GM04504 (cell line): ENCODE measurements around the gene RUFY4.

ENCODE experiments used
- DNase-seq: peaks from one replicate; pipeline ENCODE4 v3.0.0-alpha.2; 2012; ENCODE audit warnings: low read depth

The RUFY4 gene, protein sequence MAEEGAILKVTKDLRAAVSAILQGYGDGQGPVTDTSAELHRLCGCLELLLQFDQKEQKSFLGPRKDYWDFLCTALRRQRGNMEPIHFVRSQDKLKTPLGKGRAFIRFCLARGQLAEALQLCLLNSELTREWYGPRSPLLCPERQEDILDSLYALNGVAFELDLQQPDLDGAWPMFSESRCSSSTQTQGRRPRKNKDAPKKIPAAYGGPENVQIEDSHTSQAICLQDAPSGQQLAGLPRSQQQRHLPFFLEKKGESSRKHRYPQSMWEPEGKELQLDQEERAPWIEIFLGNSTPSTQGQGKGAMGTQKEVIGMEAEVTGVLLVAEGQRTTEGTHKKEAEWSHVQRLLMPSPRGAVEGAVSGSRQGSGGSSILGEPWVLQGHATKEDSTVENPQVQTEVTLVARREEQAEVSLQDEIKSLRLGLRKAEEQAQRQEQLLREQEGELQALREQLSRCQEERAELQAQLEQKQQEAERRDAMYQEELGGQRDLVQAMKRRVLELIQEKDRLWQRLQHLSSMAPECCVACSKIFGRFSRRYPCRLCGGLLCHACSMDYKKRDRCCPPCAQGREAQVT

DNA sequence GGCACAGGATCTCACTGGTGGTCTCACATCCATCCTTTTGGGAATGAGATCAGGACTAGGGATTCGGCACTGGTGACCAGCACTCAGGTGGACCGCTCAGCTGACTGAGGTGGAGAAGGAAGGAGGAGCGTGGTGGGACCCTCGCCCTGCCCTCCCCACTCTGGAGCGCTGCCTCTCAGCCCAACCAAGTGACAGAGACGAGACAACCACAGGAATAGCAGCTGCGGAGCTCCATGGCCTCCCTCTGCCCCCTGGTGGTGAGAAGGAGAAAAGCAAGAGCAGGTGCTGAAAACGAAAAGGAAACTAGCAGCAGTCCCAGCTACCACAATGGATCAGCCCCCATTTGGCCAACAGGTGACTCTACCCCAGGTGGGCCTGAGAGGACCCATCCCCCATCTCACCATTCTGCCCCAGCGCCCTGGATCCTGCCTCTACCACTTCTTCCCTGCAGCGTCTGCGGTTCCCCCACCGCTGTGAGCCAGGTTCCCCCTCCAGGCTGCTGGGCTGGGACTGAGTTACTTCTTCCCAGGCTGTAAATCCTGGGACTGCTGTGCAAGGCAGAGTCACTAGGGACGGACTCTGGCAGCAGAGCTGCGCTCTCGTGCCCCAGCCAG is at the start of gene RUFY4:
Gene RUFY4, plus strand, starts transcription at position 533 of the 614 bp plus-strand sequence. CDS start 1,353 bp downstream, outside the sequence.
- DNase-seq, result peak; percentile 26

DNA sequence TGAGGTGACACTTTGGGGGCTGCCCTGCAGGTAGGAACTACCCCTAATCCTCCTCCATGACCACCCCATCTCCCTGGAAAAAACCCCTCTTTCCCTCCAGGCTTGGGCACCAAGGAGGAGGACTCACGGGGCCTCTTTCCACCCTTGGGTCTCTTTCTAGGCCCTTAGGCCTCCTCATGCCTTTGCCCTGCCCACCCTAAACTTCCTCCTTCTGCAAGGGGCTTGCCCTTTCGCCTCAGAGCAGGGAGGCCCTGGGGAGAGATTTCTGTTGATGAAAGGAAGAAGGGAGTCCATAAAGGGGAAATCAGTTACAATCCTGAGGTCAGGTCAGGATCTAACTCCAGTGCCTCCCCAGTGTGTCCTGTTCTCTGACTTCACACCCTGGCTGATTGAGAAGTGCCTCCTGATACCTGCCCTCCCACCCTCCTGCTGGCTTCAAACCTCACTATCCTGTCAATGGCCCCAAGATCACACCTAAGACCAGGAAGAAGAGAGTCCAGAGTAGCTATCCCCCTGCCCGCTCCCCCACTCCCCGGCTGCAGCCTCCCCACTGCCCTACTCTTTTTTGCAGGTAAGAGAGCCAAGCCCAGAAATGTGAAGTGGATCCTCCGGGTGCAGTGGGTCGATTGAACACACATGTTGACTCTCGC is 49.5 kb upstream of the RUFY4 start:
- no peak for DNase-seq

DNA sequence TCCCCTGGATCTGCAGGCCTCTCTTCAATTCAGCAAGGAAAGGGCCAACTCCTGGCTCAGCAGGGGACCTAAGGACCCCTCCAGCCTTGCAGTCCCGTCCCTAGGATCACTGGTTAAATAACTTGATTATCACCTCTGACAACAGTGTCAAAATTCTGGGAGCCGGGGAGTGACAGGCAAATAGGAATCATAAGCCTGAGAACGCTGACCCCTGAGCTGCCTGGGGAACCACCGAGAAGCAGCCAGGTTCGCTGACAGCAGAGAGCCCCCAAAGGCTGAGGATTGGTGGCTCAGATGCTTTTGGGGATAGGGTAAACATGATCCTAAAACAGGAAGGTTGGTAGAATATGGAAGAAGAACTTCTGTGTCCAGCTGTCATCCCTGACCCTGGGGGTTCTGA is 48.8 kb upstream of the RUFY4 start:
- DNase-seq, result no peak

DNA sequence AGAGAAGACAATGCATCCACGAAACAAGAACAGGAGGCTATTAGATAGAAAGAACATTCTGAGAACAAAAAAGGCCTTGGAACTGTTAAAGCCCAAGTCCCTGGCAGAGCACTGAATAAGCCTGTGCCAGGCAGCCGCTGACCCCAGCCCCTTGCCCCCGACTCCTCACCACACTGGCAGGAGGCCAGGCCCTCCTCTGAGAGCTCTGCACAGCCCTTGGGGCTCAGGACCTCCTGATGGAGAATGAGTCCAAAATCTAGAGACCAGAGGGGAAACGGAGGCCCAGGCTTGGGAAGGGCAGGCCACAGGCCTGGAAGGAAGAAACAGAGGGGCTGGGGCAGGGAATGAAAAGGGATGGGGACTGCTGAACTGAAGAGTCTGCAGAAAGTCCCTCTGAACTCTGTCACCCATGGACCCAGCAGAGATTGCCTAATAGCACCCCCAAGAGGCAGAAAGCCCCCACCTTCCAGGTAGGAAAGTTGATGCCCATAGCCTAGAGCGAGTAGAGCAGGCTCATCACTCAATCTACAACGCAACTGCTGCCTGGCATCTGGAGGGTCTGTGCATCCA is 48.0 kb upstream of the RUFY4 start:
- no peak for DNase-seq

DNA sequence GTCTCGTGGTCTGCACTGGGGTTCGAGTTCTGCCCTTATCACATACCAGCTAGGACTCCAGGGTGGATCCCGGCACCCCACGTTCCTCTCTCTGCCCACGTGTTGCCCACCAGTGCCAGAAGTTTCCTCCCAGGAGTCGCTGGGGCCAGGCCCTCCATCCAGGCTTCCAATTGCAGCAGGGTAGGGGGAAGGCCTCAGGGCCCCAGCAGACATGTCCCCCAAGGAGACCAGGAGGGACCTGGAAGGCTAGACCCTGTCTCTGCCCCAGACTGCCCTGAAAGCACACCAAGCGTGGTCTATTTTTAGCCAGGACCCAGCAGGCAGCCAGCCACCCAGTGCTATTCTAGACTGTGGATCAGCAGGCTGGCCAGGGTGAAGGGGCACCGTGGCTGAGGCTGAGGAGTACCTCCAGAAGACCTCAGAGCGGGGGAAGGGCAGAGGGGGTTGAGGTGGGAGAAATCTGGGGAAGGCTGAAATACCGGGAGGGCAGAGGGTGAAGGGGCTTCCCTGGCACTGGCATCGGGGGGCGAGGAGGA is 47.4 kb upstream of the RUFY4 start:
- no peak for DNase-seq

DNA sequence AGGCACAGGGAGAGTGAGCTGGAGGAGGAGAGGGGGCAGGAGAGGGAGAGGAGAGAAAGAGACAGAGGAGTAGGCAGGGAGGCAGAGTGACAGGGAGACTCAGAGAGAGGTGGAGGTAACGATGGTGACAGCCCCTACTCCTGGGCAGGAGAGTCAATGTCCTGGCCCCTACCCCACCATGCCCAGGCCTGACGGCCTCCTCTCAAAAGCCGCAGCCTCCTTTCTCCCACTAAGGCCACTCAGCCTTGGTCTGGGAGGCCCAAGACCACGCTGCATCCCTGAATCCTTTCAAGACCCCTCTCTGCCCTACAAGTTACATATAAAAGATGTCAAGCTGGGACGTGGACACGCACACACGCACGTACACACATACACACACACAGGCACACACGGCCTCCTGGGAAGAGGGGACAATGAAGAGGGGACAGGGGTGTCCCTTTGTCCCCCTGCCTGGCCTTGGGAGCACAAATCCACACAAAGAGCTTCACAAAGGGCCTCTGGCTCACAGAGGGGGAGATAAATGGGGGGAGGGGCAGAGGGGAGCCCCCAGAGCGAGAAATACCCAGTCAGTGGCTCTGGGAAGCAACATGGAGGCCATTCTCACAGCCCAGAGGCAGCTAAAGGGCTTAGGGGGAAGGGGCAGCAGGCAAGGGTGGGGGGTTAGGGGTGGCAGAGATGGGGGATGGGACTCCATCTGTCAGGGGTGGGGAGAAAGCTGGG is 46.8 kb upstream of the RUFY4 start:
- DNase-seq, result no peak

DNA sequence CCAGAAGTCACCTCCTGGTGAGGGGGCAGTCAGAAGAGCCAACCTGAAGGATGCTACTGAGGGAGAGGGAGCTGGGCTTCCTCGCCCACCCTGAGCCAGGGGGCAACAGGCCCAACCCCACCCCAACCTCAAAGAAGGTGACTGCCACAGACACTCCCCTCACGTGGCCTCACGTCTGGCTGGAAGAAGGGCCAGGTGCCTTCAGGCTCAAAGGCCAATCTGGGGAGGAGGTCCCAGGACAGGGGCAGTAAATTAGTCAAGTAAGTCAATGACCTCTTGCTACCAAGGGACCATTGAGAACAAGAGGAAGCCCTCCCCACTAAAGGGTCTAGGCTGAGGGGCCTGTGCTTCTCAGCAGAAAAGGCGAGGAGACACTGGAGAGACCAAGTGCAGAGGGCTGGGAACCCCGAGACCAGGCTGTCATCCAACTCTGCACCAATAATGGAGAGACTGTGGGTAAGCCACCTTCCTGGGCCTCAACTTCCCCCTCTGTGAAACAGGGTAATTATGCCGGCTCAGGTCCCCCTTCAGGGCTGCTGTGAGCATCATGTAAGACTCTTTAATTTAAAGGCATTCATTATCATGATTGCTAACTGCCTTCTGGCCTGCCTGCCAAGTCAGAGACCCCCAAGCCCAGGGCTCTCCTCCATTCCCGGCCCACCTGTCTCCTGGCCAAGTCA is 46.1 kb upstream of the RUFY4 start:
- no peak for DNase-seq

DNA sequence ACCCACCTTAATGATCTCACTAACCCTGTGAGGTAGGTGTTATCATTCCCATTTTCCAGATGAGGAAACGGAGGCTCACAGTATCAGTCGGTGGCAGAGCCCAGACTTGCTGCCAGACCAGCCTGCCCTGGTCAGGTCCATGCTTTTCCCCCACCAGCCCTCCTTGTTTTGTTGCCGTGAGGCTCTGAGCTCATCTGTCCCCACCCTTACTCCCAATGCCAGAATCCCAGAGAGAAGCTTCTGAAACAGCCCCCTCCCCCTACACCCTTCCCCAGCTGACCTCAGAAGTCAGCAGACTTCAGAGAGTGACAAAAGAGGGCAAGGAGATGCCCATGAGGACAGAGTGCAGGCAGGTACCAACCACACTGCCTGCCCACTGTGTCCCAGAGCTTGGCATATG is 45.4 kb upstream of the RUFY4 start:
- DNase-seq, result no peak

DNA sequence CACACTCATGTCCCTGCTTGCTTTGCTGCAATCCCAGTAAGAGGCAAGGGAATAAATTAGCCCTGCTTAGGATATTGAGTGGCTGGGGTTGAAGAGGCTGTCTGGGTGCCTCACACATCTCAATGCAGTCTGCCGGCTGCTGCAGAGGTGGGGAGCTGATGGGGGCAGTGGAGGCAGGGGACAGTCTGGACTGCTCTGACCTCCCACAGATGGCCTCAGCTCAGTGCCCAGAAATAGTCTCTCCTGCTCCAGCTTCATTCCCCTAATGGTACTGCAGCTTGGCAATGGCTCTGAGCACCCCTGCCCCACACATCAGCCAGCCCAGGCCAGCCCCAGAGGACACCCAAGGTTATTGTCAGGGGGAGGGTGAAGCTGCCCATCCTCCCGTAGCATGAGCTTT is 44.7 kb upstream of the RUFY4 start:
- DNase-seq, result no peak

DNA sequence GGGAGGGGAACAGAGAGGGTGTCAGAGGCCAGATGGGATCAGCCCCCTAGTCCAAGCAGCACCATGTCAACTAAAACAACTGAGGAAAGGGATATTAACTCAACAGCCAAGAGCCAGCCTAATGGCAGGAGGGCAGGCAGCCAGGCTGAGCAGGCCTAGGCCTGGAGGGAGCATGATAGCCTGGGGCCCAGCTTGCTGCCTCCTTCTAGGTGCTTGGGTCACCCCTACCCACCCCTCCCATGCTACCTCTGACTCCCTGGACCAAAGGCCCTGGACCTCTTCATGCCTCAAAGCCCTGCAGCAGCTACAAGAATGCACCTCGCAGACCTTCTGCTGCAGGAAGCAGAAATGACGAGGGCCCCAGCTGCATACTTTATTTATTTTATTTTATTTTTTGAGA is 44.2 kb upstream of the RUFY4 start:
- DNase-seq, result no peak

DNA sequence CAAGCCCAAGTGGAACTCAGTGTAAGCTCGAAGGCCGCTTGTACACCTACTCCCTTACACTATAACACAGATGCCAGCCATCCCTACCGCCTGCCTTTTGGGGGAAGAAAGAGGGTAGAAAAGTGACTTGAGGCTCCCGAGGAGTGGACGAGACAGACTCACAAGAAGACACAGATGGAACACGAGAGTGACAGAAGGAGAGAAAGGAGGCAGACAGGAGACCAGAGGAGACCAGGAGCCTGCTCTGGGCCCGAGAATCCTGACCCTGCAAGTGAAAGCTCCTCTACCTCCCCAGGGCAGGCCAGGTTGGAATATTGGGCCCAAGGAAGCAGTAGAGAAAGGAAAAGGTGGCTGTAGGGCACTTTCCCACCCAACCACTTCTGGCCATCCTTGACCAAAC is 42.8 kb upstream of the RUFY4 start:
- DNase-seq, result no peak

DNA sequence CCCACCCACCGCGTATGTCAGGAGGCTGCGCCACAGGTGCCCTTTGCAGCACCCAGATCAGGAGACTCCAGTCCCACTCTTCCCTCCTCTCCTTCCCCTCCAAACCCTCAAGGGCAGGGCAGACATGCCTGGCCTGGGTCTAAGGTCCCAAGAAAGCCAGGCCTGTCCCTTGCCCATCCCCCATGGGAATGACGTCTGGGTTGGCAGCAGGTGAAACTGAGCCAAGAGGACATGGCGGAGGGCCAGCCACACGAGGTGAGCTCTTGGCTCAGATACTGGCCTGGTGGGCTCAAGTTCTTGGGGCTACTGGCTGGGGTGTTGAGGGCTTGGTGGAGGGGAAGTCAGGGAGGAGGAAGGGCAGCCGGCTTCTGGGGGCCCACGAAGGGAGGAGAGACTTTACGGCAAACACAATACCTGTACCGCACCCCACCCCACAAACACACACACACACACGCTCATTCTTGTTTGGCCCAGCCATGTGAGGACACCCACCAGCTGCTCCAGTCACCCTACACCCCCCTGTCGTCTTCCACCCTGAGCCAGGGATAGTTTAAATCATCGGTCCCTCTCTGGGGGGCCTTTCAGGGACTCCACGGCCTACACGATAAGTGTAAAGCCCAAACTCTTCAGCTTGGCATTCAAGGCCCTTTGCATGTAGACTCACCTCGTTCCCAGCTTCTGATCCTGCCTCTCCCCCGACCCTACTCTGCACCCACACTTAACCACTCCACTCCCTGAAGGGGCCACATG is 42.2 kb upstream of the RUFY4 start:
- no peak for DNase-seq

DNA sequence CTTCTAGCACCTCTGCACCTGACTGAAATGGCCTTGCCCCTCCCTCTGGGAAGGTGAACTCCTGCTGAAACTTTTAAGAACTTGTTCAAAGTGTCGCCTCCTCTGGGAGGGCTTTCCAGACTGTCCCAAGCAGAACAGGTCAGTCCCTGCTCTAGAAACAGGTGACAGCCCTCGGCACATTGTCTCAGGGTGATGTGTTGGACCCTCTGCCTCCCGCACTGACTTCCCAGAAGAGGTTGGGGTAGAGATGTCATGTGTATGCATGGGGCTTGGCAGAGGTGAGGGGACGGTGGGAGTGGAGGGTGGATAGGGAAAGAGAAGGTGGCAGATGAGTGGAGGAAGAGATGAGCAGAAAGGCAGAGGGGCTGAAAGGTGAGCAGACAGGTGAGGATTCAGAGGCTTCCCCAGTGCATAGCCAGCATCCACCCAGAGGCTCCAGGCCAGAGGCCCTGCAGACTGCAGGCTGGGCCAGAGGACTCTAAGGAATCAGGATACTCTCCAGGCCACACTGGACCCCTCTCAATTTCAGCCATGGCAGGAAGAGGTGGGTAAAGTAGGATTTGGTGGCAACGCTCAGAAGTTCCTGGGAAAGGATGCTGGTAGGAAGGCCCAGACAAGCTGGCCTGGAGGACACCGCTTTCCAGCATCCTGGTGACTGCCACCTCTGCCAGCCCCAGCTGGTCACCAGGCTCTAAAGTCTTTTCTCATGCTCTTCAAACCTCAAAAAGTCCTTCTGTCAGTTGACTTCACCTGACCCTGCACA is 41.4 kb upstream of the RUFY4 start:
- DNase-seq, result no peak

DNA sequence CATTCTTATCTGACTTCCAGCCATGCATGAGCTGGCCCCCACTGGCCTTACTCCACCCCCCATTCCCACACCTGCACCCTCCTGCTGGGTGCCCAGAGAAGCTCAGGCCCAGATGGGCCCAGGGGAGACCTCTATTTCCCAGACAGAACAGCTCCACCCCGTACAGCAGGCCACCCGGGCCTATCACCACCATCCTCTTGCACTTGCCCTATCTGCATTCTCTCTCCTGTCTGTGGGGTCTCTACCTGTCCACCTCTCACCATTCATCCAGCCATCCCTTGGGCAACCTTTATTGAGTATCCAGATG is 40.9 kb upstream of the RUFY4 start:
- no peak for DNase-seq

DNA sequence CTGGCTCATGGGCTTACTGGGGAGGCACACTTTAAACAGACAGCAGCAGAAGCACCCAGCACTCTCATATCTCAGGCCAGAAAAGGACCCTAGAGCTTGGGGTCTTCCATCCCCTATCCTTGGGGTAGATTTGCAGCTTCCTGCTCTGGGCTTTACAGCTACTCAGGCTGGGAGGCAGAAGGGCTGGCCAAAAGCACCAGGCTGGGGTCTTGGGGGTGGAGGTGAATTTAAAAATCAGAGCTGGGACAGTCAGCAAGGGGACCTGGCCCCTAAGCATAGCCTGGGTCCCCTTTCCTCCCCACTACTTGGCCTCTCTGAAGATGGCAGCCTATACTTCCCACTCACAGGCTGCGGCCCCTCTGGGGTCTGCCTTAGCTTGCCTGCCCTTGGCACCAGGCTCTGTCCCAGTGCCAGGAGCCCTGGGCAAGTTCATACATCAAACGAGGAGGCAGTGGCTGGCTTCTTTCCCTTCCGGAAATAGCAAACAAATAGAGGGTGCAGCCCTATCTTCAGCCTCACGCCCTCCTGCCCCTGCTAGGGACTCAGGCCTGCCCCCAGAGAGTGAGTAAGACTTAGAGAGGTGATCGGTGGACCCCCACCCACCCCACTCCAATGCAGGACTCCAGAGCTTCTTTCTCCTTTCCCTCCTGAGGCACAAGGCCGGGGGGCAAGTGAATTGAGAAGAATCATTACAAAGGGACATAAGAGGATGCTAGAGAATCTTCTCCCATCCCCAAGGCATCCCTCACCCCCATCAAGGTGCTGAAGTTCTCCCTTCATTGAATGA is 40.3 kb upstream of the RUFY4 start:
- no peak for DNase-seq

DNA sequence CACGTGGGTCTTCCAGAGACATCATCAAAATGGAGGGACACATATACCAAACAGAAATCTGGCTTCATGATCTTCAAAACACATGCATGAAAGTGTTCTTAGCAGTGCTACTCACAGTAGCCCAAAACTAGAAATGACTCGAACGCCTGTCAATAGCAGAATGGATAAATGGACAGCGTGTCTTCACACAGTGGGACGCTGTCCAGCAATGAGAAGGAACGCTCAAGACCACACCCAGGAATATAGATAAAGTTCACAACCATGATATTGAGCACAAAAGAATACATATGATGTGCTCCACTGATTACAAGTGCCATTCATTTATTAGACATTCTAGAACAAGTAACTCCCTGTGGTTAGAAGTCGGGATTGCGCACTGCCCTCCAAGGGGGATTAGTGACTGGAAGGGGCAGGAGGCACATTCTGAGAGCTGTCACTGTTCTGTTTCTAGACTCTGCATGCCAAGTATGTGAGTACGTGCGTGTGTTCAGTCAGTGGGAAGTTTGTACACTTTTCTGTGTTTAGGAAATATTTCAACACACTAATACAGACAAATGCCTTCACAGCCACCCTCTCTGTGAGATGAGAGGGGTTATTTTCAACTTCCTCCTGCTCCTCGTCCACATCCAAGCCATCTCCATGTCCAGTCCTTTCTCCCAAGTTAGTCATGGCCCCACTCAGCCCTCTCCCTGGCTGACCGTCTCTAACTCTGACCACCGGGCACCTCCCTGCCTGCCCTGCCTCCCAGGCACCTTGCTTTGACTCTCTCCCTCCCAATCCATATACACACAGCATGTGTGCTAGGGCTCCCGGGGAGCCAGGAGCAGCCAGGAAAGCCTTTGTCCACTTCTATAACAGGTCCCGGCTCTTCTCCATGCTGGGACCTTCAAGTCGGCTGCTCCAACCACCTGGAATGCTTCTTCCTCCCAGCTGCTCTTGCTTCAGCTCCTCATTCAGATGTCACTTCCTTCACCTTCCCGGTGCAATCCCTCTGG is 39.4 kb upstream of the RUFY4 start:
- DNase-seq, result no peak

DNA sequence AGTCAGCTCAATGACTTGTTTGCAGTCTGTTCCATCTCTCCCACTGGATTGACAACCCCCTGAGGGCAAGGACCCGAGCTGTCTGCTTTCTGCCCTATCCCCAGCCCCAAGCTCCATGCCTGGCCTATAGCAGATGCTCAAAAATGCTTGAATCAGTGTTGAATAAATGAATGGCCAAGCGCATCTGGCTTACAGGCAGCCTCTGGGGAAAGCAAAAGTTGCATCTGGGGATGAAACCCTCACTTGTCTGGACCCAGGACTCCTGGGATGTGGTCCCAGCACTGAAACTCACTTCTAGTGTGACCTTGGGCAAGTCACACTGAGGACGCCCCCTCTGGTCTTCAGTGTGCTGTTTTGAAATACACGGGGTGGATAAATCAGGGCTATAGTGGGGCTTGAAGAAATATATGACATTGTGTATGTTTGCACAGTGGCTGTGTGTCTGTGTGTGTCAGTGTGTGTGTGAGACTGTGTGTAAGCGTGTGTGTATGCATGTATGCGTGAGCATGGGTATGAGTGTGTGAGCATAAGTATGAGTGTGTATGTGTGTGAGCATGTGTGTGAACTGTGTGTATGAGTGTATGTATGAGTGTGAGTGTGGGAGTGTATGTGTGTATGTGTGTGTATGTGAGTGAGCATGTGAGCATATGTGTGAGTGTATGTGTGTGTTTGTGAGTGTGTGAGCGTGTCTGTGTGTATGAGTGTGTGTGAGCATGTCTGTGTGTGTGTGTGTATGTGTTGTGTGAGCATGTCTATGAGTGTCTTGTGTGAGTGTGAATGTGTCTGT is 38.5 kb upstream of the RUFY4 start:
- DNase-seq, result no peak
